Smooth muscle cell (in vitro differentiated cells): ENCODE data around the gene STKLD1. TPM values are rescaled to one million over a fixed set of nuclear protein-coding genes. Genes with fewer than 3 reads are reported as not detected.

ENCODE experiments used
- DNase-seq: peaks from one replicate; lab custom pipeline; 2025; ENCODE audit not compliant: unreplicated experiment; lab: John Stamatoyannopoulos, UW
- H2AFZ ChIP-seq: fragments of 200-600 bp; sonication (generic); 2 replicates; pipeline ENCODE4 v1.6.0; 2016; ENCODE audit warnings: antibody characterized with exemption, low read depth, mild to moderate bottlenecking
- H3F3A ChIP-seq: fragments of 200-600 bp; sonication (generic); 2 replicates; pipeline ENCODE4 v1.6.0; 2017; ENCODE audit warnings: antibody characterized with exemption, low read depth
- H3K27ac ChIP-seq: fragments of 200-600 bp; sonication (generic); 2 replicates; pipeline ENCODE4 v1.5.1; 2016; ENCODE audit warnings: low read depth, mild to moderate bottlenecking
- H3K27me3 ChIP-seq: fragments of 200-600 bp; sonication (generic); 2 replicates; pipeline ENCODE4 v1.6.1; 2016; ENCODE audit warnings: low read depth, mild to moderate bottlenecking
- H3K36me3 ChIP-seq: fragments of 200-600 bp; sonication (generic); 2 replicates; pipeline ENCODE4 v1.5.1; 2016; ENCODE audit warnings: low read depth
- H3K4me1 ChIP-seq: fragments of 200-600 bp; sonication (generic); 2 replicates; pipeline ENCODE4 v1.5.1; 2016; ENCODE audit warnings: low read depth
- H3K4me2 ChIP-seq: fragments of 200-600 bp; sonication (generic); 2 replicates; pipeline ENCODE4 v1.6.0; 2016; ENCODE audit warnings: mild to moderate bottlenecking
- H3K4me3 ChIP-seq: fragments of 200-600 bp; sonication (generic); 2 replicates; pipeline ENCODE4 v1.5.1; 2016; ENCODE audit warnings: mild to moderate bottlenecking
- H3K79me2 ChIP-seq: fragments of 200-600 bp; sonication (generic); 2 replicates; pipeline ENCODE4 v1.6.0; 2016; ENCODE audit warnings: low read depth, mild to moderate bottlenecking
- H3K9ac ChIP-seq: fragments of 200-600 bp; sonication (generic); 2 replicates; pipeline ENCODE4 v1.6.0; 2016; ENCODE audit warnings: low read depth
- H3K9me3 ChIP-seq: fragments of 200-600 bp; sonication (generic); replicated peaks from 2 replicates; pipeline ENCODE4 v1.5.1; 2016; ENCODE audit warnings: low read depth
- H4K20me1 ChIP-seq: fragments of 200-600 bp; sonication (generic); 2 replicates; pipeline ENCODE4 v1.6.0; 2016; ENCODE audit warnings: low read depth
- CTCF ChIP-seq: fragments of 200-600 bp; sonication (generic); IDR thresholded peaks from 2 replicates; pipeline ENCODE4 v1.5.1; 2017; ENCODE audit warnings: borderline replicate concordance, mild to moderate bottlenecking, antibody characterized with exemption; ENCODE audit not compliant: insufficient read depth, poor library complexity, severe bottlenecking
- WGBS: methylation state at CpG from one replicate; pipeline ENCODE4 v1.1.7; 2016; ENCODE audit warnings: low lambda C conversion rate; 5-methylcytosine and 5-hydroxymethylcytosine counted together
- polyA plus RNA-seq: library from polyadenylated mRNA; unstranded; fragments of >200 nt; fragmentation: Nextera tagmentation; extraction: Ambion mirVana; gene quantifications from 2 replicates; pipeline ENCODE4 v1.2.1, GENCODE V29; 2016
- total RNA-seq: library from RNA; depleted of rRNA; stranded (reverse); fragments of >200 nt; gene quantifications from 2 replicates; pipeline ENCODE4 v1.2.3, GENCODE V29; 2014

The STKLD1 gene
- total and polyA plus RNA-seq, 2 experiments from 2014 or later: 0.90 to 2.7 TPM

- Histone ChIP-seq H3K36me3 (no peaks in the 10 kb centered on the region), H3K4me3 (no peak overlapping the region), H3K9me3 (no peaks in the 10 kb centered on the region), H3K4me2 (no peak overlapping the region), H4K20me1 (peaks cover 10% of the 10 kb centered on the region), H3K27me3 (no peaks in the 10 kb centered on the region), H3K27ac (no peak overlapping the region), H3K79me2 (no peaks in the 10 kb centered on the region), H3K4me1 (no peaks in the 10 kb centered on the region), H2AFZ (no peak overlapping the region), H3F3A (no peaks in the 10 kb centered on the region), H3K9ac (no peak overlapping the region)
- no peak for DNase-seq
- 98% methylated on average over 12 of the region's 12 CpGs for WGBS
- no peak for TF ChIP-seq CTCF
Measured at GRCh38 chr9:133404454-133405002, 28.4 kb downstream of the STKLD1 start.

GRCh38 chr9:133405508-133406438, 29.6 kb downstream of the STKLD1 start:
- Histone ChIP-seq H3K36me3 (peaks cover 10% of the 10 kb centered on the region), H3K4me2 (no peak overlapping the region)

GRCh38 chr9:133406480-133407307, 30.5 kb downstream of the STKLD1 start:
- no peak overlapping the region for H2AFZ ChIP-seq
- peak; percentile 89 for TF ChIP-seq CTCF
- peak; percentile 23 for DNase-seq

More at GRCh38 chr9:133405508-133406438, 29.6 kb downstream of the STKLD1 start:
- Histone ChIP-seq H3K79me2 (no peaks in the 10 kb centered on the region), H3K4me3 (no peak overlapping the region), H3K4me1 (no peaks in the 10 kb centered on the region), H3K27ac (no peak overlapping the region), H3K9ac (no peak overlapping the region), H4K20me1 (peaks cover 10% of the 10 kb centered on the region), H3K9me3 (no peaks in the 10 kb centered on the region), H2AFZ (no peak overlapping the region), H3F3A (no peaks in the 10 kb centered on the region), H3K27me3 (no peaks in the 10 kb centered on the region)
- WGBS: 96% methylated on average over 19 of the region's 19 CpGs
- no peak for TF ChIP-seq CTCF
- no peak for DNase-seq

More at GRCh38 chr9:133406480-133407307, 30.5 kb downstream of the STKLD1 start:
- Histone ChIP-seq H3F3A (no peaks in the 10 kb centered on the region), H3K27me3 (no peaks in the 10 kb centered on the region), H3K36me3 (peaks cover 10% of the 10 kb centered on the region), H3K4me1 (no peaks in the 10 kb centered on the region), H3K27ac (no peak overlapping the region), H3K9me3 (no peaks in the 10 kb centered on the region), H3K4me2 (no peak overlapping the region), H3K9ac (no peak overlapping the region), H3K79me2 (no peaks in the 10 kb centered on the region), H4K20me1 (peaks cover 10% of the 10 kb centered on the region), H3K4me3 (no peak overlapping the region)
- WGBS: 66% methylated on average over 24 of the region's 24 CpGs
